Kidney epithelial cell (primary cell): ENCODE measurements around the gene AKR1A1. TPM values are rescaled to one million over a fixed set of nuclear protein-coding genes. Genes with fewer than 3 reads are reported as not detected.
A peak's percentile ranks its signal among the peaks of the same experiment; 100 is the strongest.

ENCODE experiments used
- DNase-seq: peaks from one replicate; pipeline ENCODE4 v3.0.0-alpha.2; 2010; ENCODE audit warnings: low read depth
- H3K27me3 ChIP-seq: 2 replicates; pipeline ENCODE4 v1.6.0; 2011; ENCODE audit warnings: low read length; ENCODE audit not compliant: control insufficient read depth, insufficient read depth
- H3K36me3 ChIP-seq: 2 replicates; pipeline ENCODE4 v1.5.1; 2011; ENCODE audit warnings: low read length; ENCODE audit not compliant: control insufficient read depth, insufficient read depth
- H3K4me3 ChIP-seq: 2 replicates; pipeline ENCODE4 v1.5.1; 2011; ENCODE audit warnings: low read depth, mild to moderate bottlenecking, control low read depth, low read length
- total RNA-seq: library from RNA; depleted of rRNA; stranded (reverse); fragments of >200 nt; gene quantifications from 2 replicates; pipeline ENCODE4 v1.2.3, GENCODE V29; 2015
- TF ChIP-seq, protein P1 (sequence below): IDR thresholded peaks from 2 replicates; pipeline ENCODE4 v1.5.1; 2011; ENCODE audit warnings: mild to moderate bottlenecking, moderate library complexity, low read length, control low read depth, inconsistent platforms; ENCODE audit not compliant: insufficient read depth, poor library complexity, severe bottlenecking

The AKR1A1 gene
- total RNA-seq, result 137 and 158 TPM in 2 replicates

GRCh38 chr1:45550401-45551351, at the start of gene AKR1A1:
AKR1A1 (plus strand) TSS chr1:45550826; CDS start chr1:45561795, 10,969 bp downstream.
- TF ChIP-seq, protein P1, sequence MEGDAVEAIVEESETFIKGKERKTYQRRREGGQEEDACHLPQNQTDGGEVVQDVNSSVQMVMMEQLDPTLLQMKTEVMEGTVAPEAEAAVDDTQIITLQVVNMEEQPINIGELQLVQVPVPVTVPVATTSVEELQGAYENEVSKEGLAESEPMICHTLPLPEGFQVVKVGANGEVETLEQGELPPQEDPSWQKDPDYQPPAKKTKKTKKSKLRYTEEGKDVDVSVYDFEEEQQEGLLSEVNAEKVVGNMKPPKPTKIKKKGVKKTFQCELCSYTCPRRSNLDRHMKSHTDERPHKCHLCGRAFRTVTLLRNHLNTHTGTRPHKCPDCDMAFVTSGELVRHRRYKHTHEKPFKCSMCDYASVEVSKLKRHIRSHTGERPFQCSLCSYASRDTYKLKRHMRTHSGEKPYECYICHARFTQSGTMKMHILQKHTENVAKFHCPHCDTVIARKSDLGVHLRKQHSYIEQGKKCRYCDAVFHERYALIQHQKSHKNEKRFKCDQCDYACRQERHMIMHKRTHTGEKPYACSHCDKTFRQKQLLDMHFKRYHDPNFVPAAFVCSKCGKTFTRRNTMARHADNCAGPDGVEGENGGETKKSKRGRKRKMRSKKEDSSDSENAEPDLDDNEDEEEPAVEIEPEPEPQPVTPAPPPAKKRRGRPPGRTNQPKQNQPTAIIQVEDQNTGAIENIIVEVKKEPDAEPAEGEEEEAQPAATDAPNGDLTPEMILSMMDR, result no peak
- H3K36me3 ChIP-seq, result no peaks in the 10 kb centered on the region
- H3K27me3 ChIP-seq, result no peaks in the 10 kb centered on the region
- H3K4me3 ChIP-seq, result peak within 1 kb of the TSS; percentile 56
- peak; percentile 56 for DNase-seq

DNA sequence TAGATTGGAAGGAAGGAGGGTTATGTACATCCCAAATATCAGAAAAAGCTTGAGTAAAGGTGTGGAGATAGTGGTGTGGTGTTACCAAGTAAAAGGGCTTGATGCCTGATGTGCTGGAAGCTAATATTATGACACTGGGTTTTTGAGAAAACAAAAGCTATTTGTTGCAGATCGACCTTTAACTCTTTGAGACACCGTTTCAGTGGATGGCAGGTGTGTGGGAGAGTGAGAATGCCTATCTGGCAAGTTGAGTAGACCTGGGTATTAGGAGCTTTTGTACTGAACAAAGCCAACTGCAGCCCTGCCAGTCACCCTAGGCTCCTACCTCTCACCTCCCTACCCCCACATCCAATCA, 49.1 kb upstream of the AKR1A1 start:
- TF ChIP-seq, protein P1, result no peak
- Histone ChIP-seq H3K36me3 (no peaks in the 10 kb centered on the region), H3K27me3 (no peaks in the 10 kb centered on the region), H3K4me3 (no peak overlapping the region)
- DNase-seq, result no peak

DNA sequence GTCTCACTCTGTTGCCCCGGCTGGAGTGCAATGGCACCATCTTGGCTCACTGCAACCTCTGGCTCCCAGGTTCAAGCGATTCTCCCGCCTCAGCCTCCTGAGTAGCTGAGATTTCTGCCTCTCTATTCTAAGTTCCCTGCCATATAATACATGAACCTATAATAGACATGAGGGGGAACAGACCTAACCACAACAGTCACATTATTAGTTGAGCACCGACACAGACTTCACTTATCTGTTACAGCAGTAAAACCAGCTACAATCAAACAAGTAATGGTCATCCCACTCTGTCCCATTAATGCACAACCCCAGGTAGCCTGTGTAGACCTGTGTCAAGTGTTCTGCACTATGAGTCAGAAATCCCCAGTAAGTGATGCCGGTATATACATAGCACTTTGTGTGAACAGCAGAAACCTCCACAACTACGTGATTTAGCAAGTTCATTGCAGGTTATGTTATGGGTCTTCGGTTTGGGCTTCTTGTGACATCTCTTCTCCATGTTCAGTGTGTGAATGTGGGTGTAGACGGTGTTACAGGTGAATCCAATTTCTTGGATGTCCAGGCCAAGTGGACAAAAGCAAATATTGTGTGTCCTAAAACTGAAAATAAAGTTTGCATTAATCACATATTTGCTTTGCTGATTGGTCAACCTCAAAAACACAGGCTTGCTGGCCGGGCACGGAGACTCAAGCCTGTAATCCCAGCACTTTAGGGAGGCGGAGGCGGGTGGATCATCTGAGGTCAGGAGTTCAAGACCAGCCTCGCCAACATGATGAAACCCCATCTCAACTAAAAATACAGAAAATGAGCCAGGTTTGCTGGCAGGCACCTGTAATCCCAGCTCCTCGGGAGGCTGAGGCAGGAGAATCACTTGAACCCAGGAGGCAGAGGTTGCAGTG, 46.9 kb upstream of the AKR1A1 start:
- H3K4me3 ChIP-seq, result no peak overlapping the region
- no peaks in the 10 kb centered on the region for H3K27me3 ChIP-seq
- TF ChIP-seq, protein P1, result no peak
- no peak for DNase-seq
- no peaks in the 10 kb centered on the region for H3K36me3 ChIP-seq

DNA sequence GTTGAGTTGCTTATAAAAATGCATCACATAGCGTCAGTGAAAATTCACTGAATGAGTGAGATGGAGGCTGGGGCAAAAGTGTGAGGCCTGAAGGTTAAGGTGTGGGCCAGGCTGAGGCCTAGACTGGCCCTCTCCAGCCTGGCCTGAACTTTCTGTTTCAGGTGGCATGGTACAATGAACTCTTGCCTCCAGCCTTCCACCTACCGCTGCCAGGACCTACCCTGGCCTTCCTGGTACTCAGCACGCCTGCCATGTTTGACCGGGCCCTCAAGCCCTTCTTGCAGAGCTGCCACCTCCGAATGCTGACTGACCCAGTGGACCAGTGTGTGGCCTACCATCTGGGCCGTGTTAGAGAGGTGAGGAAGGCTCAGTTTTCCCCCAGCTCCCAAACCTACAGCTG, 43.4 kb upstream of the AKR1A1 start:
- no peaks in the 10 kb centered on the region for H3K36me3 ChIP-seq
- DNase-seq, result no peak
- no peaks in the 10 kb centered on the region for H3K27me3 ChIP-seq
- H3K4me3 ChIP-seq, result no peak overlapping the region
- TF ChIP-seq, protein P1, result no peak

DNA sequence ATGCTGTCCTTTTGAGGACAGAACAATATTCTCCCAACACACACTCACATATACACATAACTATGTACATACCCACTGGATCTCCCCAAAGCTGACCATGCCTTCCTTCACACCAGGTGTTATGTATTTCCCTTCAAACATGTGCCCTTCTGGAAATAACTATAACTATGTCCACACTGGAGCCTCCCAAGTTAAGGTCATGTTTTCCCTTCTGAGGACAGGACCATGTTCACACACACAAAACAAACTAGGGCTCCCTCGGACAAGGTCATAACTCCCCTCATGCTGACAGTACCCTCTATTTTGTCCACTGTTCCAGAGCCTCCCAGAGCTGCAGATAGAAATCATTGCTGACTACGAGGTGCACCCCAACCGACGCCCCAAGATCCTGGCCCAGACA, 42.7 kb upstream of the AKR1A1 start:
- Histone ChIP-seq H3K27me3 (no peaks in the 10 kb centered on the region), H3K4me3 (no peak overlapping the region), H3K36me3 (no peaks in the 10 kb centered on the region)
- DNase-seq, result no peak
- TF ChIP-seq, protein P1, result no peak
